Muscle layer of duodenum (tissue), 2 donors: ENCODE results near the gene CPA2.
"Not testable (repeated sequence)": the region's sequence is repeated elsewhere in the genome, so short reads cannot be mapped to it uniquely, and the experiment has no call there.

ENCODE experiments used
- H3K27ac ChIP-seq: one replicate; pipeline ENCODE4 v1.7.0; 2013; ENCODE audit warnings: mild to moderate bottlenecking, low read length
- H3K27me3 ChIP-seq: one replicate; pipeline ENCODE4 v1.7.0; 2013; ENCODE audit warnings: low read depth, mild to moderate bottlenecking, control low read depth, low read length
- H3K36me3 ChIP-seq, 2 donors: one replicate each; pipeline ENCODE4 v1.7.0; 2013; ENCODE audit warnings: low read length in 2 of 2, control low read depth in 1 of 2, mild to moderate bottlenecking in 1 of 2; ENCODE audit not compliant: insufficient read depth in 2 of 2, control insufficient read depth in 1 of 2
- H3K4me1 ChIP-seq, 2 donors: one replicate each; pipeline ENCODE4 v1.7.0; 2013; ENCODE audit warnings: low read length in 2 of 2, mild to moderate bottlenecking in 2 of 2, control low read depth in 1 of 2, moderate library complexity in 1 of 2; ENCODE audit not compliant: insufficient read depth in 2 of 2, control insufficient read depth in 1 of 2
- H3K4me3 ChIP-seq, 2 donors: one replicate each; pipeline ENCODE4 v1.7.0; 2013; ENCODE audit warnings: low read length in 2 of 2, low read depth in 1 of 2, mild to moderate bottlenecking in 1 of 2
- H3K9me3 ChIP-seq, 2 donors: one replicate each; pipeline ENCODE4 v1.7.0; 2013; ENCODE audit warnings: low read length in 2 of 2, control low read depth in 1 of 2, mild to moderate bottlenecking in 1 of 2; ENCODE audit not compliant: control insufficient read depth in 1 of 2
- donor health status: healthy.

Gene CPA2

DNA sequence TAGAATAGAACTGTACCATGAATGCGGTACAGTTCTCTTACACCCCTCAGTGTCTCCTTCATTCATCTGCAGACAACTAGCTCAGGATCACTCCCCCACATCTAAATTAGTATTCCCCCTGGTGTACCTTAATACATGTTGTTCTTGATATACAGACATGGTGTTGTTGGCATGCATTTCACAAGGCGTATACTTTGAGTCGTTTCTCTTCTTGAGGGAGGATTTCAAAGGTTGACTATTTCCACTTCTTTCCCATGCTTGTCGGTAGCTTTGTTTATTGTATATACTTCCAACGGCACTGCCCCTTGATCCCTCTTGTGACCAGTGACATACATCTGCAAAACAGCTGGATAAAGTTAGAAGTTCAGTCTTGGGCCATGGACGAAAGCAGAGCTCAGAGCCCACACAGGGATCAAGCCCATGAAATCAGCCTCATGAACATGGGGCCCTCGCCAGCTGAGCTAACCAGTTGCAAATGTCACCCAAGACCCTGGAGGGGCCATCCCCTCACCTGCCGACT lies 34.9 kb downstream of the CPA2 start:
- Histone ChIP-seq H3K9me3 (no peaks in the 10 kb centered on the region), H3K4me1 (no peaks in the 10 kb centered on the region), H3K4me3 (no peak overlapping the region)

DNA sequence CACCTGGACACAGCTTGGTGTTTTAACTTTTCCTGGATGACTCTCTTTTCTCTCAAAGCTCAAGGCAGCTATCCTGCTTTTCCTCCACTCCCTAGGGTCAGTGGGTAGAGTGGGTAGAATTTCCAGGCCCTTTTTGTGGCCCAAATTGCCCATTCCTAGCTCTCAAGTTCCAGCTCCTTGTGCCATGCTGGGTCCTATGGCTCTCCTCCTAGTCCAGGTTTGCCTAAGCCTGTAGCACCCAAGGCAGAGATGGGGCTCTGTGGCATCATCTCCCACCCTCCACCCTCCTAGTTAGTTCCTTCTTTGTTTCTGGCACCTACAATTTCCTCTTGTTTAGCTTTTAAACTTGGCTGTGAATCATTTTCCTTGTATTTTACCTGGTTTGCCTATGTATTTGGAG lies 36.0 kb downstream of the CPA2 start:
- Histone ChIP-seq H3K9me3 (no peaks in the 10 kb centered on the region), H3K27ac (no peak overlapping the region), H3K4me1 (no peaks in the 10 kb centered on the region), H3K4me3 (no peak overlapping the region), H3K36me3 (no peaks in the 10 kb centered on the region), H3K27me3 (no peaks in the 10 kb centered on the region)

More for the DNA sequence above, 34.9 kb downstream of the CPA2 start:
- no peaks in the 10 kb centered on the region for H3K27me3 ChIP-seq
- no peak overlapping the region for H3K27ac ChIP-seq
- H3K36me3 ChIP-seq = no peaks in the 10 kb centered on the region

DNA sequence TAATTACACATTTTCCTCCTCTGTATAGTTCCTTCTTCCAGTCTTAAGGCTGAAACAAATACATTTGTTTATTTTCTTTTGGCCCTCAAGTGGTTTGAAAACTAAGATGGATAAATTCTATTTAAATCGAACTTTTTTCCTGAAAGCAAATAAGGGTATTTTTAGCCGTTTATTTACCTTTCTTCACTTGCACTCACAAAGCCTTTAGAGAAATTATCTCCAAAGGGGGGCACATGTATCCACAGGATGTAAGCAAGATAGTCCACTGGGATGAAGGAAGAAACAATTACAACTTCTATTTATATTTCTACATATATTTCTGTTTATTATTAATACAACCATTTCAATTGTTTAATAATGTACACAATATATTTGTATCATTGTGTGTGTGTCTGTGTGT lies 36.5 kb downstream of the CPA2 start:
- no peaks in the 10 kb centered on the region for H3K9me3 ChIP-seq
- H3K36me3 ChIP-seq = no peaks in the 10 kb centered on the region
- no peak overlapping the region for H3K4me3 ChIP-seq
- H3K27me3 ChIP-seq = no peaks in the 10 kb centered on the region
- H3K27ac ChIP-seq = no peak overlapping the region
- H3K4me1 ChIP-seq = no peaks in the 10 kb centered on the region

DNA sequence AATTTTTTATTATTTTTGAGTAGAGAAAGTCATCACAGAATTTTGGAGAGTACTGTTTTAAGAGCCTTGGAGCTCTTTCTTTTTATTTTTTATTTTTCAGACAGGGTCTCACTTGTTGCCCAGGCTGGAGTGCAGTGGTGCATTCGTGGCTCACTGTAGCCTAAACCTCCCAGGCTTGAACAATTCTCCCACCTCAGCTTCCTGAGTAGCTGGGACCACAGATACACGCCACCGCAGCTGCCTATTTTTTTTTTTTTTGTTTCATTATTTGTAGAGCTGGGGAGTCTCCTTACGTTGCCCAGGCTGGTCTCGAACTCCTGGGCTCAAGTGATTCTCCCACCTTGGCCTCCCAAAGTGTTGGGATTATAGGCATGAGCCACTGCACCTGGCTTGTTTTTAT lies 36.9 kb downstream of the CPA2 start:
- Histone ChIP-seq H3K27ac (no peak overlapping the region), H3K4me1 (no peaks in the 10 kb centered on the region), H3K9me3 (no peaks in the 10 kb centered on the region), H3K36me3 (no peaks in the 10 kb centered on the region), H3K27me3 (no peaks in the 10 kb centered on the region), H3K4me3 (no peak overlapping the region)

DNA sequence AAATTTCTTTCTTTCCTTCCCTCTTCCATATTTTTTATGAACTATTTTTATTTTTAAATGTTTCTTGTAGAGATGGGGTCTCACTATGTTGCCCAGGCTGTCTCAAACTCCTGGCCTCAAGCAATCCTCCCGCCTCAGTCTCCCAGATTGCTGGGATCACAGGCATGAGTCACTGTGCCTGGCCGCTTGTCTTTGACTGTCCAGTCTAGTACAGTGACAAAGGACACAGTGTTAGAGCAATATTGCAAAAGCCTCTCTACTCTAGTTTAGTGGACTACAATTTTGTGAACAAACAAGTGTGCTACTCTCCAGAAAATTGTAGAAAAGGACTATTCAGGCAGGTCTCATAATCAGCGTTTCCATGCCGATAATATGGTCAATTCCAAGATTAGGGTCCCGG lies 37.3 kb downstream of the CPA2 start:
- no peaks in the 10 kb centered on the region for H3K36me3 ChIP-seq
- H3K27ac ChIP-seq = no peak overlapping the region
- H3K9me3 ChIP-seq = no peaks in the 10 kb centered on the region
- no peaks in the 10 kb centered on the region for H3K27me3 ChIP-seq
- no peak overlapping the region for H3K4me3 ChIP-seq
- no peaks in the 10 kb centered on the region for H3K4me1 ChIP-seq

DNA sequence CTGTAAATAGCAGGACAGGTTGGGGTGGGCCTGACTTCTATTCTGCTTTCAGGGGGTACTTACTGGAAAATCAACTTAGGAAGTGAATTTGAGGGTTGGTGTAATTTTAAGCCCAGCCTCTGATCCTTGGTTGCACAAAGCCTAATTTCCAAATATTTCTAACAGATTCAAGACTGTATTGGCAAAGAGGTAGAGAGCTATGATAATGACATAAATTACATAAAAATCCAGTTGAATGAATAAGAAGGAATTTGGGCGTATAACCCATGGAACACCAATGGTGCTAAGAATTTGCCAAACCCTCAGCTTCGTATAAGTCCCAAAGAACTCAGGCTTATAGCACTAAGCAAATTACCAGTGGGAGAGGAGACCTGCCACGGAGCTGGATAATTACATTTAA lies 38.2 kb downstream of the CPA2 start:
- no peaks in the 10 kb centered on the region for H3K4me1 ChIP-seq
- no peak overlapping the region for H3K4me3 ChIP-seq
- no peaks in the 10 kb centered on the region for H3K9me3 ChIP-seq
- H3K36me3 ChIP-seq = no peaks in the 10 kb centered on the region
- no peaks in the 10 kb centered on the region for H3K27me3 ChIP-seq
- H3K27ac ChIP-seq = no peak overlapping the region

DNA sequence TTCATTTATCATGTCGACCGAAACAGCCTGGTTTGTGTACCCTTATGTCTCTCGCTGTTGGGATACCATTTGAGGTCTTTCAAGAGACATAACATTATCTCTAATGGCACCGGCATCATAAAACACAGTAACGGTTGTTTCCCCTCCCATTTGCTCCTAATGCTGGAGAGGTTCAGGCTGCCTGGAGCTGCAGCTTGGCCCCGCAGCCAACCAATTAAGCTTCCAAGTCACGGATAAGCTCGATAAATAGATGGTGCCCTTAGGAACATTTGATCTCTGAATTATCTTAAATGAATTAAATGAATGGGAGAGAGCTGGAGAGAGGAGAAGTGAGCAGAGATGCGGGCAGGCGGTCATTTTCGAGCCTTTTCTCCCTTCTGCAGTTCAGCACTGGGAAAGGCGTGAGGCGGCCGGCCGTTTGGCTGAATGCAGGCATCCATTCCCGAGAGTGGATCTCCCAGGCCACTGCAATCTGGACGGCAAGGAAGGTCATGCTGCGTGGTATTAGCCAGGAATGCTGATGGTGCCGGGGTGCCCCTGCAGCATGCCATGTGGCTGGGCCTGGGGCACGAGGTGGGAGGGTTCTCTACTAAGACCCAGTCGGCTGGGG lies 38.9 kb downstream of the CPA2 start:
- Histone ChIP-seq H3K36me3 (no peaks in the 10 kb centered on the region), H3K27ac (no peak overlapping the region), H3K27me3 (no peaks in the 10 kb centered on the region), H3K4me1 (no peaks in the 10 kb centered on the region), H3K4me3 (no peak overlapping the region), H3K9me3 (no peaks in the 10 kb centered on the region)

DNA sequence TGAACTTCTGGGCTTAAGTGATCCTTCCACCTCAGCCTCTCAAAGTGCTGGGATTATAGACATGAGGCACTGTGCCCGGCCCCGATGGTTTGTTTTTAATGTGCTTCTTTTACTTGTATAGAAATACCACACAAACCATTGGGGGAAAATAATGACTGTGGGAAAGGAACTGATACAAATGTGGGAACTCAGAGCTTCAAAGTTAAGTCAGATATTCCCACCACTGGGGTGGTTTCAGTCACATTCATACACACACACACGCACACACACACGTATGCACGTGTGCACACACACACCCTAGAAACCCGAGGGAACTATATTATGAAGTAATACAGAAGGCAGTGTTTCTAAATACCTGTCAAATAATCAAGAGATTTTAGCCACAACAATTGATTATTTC lies 43.3 kb downstream of the CPA2 start:
- H3K9me3 ChIP-seq = no peaks in the 10 kb centered on the region

DNA sequence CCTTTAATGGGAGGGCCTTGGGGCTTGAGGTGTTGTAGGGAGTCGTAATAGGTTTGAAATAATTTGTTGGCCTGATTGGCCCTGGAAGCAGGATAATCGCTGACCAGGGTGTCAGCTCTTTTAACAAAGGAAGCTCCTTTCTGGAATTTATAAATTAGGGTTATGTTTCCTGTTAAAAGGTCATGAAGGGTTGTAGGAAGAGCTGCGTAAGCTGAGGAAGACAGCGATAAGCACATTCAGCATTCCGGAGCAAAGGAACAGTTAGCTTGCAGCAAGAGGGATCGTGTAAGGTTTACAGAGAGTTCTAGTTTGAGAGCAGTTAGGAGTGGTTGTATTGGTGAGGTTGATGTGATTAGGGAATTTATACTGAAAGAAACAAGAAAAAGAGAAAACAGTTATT lies 47.6 kb downstream of the CPA2 start:
- H3K36me3 ChIP-seq = no peaks in the 10 kb centered on the region
- no peaks in the 10 kb centered on the region for H3K9me3 ChIP-seq
- H3K4me1 ChIP-seq = no peaks in the 10 kb centered on the region
- H3K27me3 ChIP-seq = no peaks in the 10 kb centered on the region
- no peak overlapping the region for H3K4me3 ChIP-seq
- no peak overlapping the region for H3K27ac ChIP-seq

More for the DNA sequence above, 43.3 kb downstream of the CPA2 start:
- Histone ChIP-seq H3K36me3 (no peaks in the 10 kb centered on the region), H3K27me3 (no peaks in the 10 kb centered on the region), H3K4me3 (no peak overlapping the region), H3K27ac (no peak overlapping the region), H3K4me1 (no peaks in the 10 kb centered on the region)

DNA sequence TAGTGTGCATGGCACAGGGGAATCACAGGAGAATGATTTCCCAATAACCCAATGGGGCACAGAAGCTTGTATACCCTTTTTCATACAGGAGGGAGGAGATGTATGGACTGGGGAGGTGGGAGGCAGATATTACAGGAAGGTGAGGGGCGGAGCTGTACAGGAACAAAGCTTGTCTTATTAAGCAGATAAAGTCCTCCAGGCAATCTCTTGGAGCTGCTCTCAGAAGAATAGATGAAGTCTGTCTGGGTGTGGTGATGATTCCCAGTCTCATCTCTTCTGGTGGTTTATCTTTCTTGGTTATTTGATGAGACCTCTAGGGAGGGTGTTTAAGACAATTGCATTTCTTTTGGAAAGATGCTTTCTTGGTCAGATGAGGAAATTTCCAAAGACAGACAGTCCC lies 52.9 kb downstream of the CPA2 start:
- no peak overlapping the region for H3K27ac ChIP-seq
- H3K4me3 ChIP-seq = no peak overlapping the region
- H3K9me3 ChIP-seq = no peaks in the 10 kb centered on the region
- no peaks in the 10 kb centered on the region for H3K27me3 ChIP-seq
- no peaks in the 10 kb centered on the region for H3K4me1 ChIP-seq
- no peaks in the 10 kb centered on the region for H3K36me3 ChIP-seq

DNA sequence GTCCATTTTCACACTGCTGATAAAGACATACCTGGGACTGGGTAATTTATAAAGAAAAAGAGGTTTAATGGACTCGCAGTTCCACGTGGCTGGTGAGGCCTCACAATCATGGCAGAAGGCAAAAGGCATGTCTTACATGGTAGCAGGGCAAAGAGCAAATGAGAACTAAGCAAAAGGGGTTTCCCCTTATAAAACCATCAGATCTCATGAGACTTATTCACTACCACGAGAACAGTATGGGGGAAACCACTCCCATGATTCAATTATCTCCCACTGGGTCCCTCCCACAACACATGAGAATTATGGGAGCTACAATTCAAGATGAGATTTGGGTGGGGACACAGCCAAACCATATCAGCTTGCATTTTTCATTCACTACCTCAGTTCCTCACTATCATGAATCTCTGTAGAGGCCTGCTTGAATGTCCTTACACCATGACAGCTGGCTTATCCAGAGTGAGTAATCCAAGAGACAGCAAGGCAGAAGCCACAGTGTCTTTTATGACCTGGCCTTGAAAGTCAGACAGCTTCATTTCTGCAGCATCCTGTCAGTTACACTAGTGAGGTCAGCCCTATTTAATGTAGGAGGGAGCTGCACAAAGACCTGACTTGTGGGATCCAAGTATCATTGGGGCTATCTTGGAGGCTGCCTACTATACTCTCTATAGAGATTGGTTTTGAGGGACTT lies 55.0 kb downstream of the CPA2 start:
- H3K4me1 ChIP-seq, H3K27ac ChIP-seq, H3K27me3 ChIP-seq, H3K9me3 ChIP-seq, H3K36me3 ChIP-seq, H3K4me3 ChIP-seq: not testable (repeated sequence)

DNA sequence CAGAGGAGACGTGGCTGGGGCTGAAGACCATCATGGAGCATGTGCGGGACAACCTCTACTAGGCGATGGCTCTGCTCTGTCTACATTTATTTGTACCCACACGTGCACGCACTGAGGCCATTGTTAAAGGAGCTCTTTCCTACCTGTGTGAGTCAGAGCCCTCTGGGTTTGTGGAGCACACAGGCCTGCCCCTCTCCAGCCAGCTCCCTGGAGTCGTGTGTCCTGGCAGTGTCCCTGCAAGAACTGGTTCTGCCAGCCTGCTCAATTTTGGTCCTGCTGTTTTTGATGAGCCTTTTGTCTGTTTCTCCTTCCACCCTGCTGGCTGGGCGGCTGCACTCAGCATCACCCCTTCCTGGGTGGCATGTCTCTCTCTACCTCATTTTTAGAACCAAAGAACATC lies 56.0 kb downstream of the CPA2 start:
- H3K4me1 ChIP-seq = no peaks in the 10 kb centered on the region
- H3K9me3 ChIP-seq = no peaks in the 10 kb centered on the region
- H3K4me3 ChIP-seq = no peak overlapping the region
- H3K27me3 ChIP-seq = no peaks in the 10 kb centered on the region
- no peaks in the 10 kb centered on the region for H3K36me3 ChIP-seq
- no peak overlapping the region for H3K27ac ChIP-seq
